Heart left ventricle (tissue), 13 donors: ENCODE measurements around the gene ANKH.
A peak's percentile ranks its signal among the peaks of the same experiment; 100 is the strongest.

Experiments used
- CTCF ChIP-seq, 12 donors: fragments of 200-600 bp; sonication (generic) in 4 of 12; IDR thresholded peaks; one replicate each; pipeline versions ENCODE4 v1.5.0 to v1.8.0; 2018 to 2022; ENCODE audit warnings: antibody characterized with exemption in 12 of 12, mild to moderate bottlenecking in 5 of 12
- POLR2A ChIP-seq, 2 donors: fragments of 450-650 bp; IDR thresholded peaks; one replicate each; pipeline ENCODE4 v1.6.1; 2017; ENCODE audit warnings: antibody characterized with exemption in 2 of 2, mild to moderate bottlenecking in 2 of 2, moderate library complexity in 2 of 2
- donor health status: ischemic (EF 13 %, LVEDD 7.1; RV severe dilation, severe dysfunction).
- donor health status: DM: no; HTN: yes; CAD: no.
- donor health status: DM: no; HTN: no; CAD: no.
- donor health status: ischemic (EF 25% LVEDD 6.9; RV normal size, moderate dysfunction).
- donor health status: ischemic (EF 25% LVEDD 5.7; RV mildly dilated, moderate dysfunction).
- donor health status: ischemic (EF 35%, LVEDD 5.7; RV mildly dilated, moderate dysfunction).
- donor health status: nonischemic (EF 11% LVEDD 7.7; RV severe dilation, severe dysfunction).
- donor health status: DM: yes; HTN: yes; CAD: no.
- donor health status: PGD.
- donor health status: ischemic (EF 29% LVEDD 5.4; RV normal size, mild dysfunction).
- donor health status: nonischemic (EF 23%, LVEDD 6.1; RV moderate dilation, normal function).

DNA sequence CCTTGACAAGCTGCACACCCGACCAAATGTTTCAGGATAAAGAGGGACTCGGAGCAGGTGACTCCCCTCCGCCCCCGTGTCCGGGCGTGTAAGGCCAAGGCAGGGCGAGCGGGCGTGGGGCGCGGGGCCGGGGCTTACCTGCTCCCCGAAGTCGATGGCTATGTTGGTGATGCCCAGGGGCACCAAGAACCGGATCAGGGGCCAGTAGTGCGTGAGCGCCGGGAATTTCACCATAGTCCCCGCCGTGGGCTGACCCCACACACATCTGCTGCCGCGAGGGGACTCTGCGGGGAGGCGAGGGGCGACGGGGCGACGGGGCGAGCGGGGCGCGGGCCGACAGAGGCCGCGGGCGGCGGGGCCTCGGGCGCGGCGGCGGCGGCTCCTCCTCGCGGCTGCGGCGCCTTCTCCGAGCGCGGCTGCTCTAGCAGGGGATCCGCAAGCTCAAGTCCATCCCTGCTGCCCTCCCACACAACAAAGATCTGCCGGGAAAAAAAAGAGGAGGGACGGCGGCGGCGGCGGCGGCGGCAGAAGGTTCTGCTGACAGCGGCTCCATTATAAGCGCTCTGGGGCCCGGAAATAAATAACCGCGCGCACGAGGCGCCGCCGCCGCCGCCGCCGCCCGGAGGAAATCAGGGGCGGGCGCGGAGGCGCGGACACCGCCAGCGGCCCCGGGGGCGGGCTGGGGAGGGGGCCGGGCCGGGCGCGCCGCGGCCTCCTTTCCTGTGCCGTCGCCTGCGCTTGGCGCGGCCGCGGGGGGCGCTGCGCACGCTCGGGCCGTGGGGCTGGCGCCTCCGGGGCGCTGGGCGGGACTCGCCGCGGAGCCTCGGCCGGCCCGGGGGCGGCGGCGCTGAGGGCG is at the start of gene ANKH:
- no peak for TF ChIP-seq POLR2A (IDR thresholded peaks at IDR 0.05)
- peak in 2 of 12 donors; percentile 23 to 33 for TF ChIP-seq CTCF (IDR thresholded peaks at IDR 0.05)
